HT-29 (cell line): ENCODE results near the gene ANO5. TPM values are rescaled to one million over a fixed set of nuclear protein-coding genes. Genes with fewer than 3 reads are reported as not detected.

Experiments
- total RNA-seq: library from RNA; depleted of rRNA; stranded (reverse); fragments of >200 nt; shearing (Covaris generic); gene quantifications from 2 replicates; pipeline ENCODE4 v1.2.3, GENCODE V29; 2014; rRNA removed

The ANO5 gene
- total RNA-seq, 1 experiment from 2014 or later, result not detected

Other genes with a start within 250 kb of the ANO5 start
- gene SLC17A6, start 145.3 kb downstream of the ANO5 start, total RNA-seq, result not detected in 2 replicates